HG02885 (cell line): ENCODE results near the gene ECHDC3.
"Not testable (repeated sequence)": the region's sequence is repeated elsewhere in the genome, so short reads cannot be mapped to it uniquely, and the experiment has no call there.

Experiments
- ATAC-seq: cut with Tn5 transposase; IDR thresholded peaks from one replicate; pipeline ENCODE4 v1.9.1; 2021; ENCODE audit warnings: mild to moderate bottlenecking; ENCODE audit not compliant: unreplicated experiment, poor library complexity

Gene ECHDC3

DNA sequence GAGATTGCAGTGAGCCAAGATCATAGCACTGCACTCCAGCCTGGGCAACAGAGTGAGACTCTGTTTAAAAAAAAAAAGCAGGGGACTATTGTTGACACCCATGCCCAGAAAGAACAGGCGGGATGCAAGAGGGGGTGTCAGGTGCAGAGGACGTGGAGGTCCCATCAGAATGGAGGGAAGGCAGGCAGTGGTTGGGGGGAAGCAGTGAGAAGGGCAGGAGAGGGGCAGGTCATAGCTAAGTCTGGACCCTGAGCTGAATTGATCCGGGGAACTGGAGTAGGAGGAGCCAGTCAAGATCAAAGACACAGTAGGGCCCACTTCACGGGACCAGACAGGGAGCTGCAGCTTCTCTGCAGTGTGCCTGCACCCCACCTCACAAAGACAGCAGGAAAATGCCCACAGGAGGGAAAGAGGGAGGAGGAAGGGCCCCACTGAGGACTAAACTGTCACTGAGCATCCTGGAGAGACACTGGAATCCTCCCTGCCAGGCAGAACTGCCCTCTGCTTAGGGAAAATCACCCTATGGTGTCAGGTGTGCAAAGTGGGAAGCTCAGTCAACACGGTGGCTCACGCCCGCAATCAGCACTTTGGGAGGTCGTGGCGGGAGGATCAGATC is 27.3 kb upstream of the ECHDC3 start:
- ATAC-seq, result no peak

DNA sequence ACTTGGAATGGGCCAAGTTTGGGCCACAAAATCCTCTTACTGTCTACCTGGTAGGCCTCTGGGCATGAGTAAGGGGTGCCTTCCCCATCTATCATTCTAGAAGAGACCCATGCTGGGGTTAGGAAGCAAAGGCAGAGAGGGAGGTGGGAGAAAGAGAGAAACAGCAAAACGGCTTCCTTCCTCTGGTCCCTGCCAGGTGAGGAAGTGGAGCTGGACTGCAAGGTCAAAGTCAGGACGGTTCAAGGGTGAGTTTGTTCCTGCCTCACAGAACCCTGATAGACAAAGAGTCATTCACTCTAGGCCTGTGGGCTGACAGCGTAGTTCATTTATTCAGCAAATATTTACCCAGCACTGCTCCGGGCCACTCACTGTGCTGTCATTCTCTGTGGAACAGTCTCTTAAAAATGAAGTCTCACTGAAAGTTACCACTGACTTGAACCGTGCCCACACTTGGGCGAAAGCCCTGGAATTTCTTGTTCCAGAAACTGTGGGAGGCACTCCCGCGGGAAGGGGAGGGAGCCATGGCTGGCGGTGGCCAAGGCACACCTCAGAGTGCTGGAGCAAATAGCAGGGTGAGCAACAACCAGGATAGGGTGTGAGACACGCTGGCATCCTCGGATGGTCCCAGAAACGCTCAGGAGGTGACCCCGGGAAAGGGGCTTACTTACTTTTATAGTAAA is 26.2 kb upstream of the ECHDC3 start:
- no peak for ATAC-seq

DNA sequence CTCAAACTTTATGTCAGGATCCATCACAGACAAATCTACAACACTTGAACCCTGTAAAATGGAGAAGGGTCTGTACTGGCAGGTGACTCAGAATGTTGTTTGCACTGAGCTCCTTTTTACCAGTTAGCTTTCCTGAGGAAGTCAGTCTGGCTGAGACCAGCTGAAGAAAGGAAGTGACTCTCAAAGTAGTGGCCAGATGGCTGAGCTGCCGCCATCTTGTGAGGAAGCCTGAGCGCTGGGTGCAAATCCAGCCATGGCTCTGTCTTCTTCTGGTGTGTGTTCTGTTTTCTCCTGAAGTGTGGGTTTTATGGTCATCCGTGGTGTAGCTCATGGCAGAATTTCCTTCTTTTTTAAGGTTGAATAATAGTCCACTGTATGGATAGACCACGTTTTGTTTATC is 25.5 kb upstream of the ECHDC3 start:
- no peak for ATAC-seq

DNA sequence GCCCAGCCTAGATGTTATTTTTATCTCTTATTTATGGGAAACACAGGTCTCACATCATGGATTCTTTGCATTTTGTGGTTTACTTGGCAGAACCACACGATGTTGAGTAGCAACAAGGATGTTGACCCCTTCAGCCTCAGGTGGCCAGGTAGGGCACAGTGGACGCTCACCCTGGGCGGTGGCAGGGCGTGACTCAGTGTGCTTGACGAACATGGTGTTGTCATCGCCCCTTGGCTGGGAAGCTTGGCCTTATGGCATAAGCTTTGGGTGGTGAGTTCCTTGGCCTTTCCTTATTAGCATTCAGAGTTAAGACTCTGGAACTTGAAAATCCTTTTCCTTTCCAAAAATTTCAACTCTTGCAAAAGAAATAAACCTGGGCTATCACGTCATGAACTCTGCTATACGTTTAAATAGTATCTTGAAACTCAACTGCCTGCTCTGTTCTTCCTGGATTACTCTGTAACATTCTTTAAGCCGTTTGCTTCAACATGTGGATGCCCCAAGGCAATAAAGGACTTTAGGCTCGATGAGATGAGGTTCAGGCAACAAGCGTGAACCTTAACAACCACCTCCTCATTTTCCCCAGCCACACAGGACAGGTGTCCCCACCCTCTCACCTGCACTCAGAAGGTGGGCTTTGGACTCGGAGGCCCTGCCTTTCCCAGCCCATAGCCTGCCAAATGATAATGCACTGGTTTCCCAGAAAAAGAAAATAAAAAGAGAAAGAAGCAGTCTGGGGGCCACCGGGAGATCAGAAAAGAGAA is 22.5 kb upstream of the ECHDC3 start:
- ATAC-seq, result no peak

DNA sequence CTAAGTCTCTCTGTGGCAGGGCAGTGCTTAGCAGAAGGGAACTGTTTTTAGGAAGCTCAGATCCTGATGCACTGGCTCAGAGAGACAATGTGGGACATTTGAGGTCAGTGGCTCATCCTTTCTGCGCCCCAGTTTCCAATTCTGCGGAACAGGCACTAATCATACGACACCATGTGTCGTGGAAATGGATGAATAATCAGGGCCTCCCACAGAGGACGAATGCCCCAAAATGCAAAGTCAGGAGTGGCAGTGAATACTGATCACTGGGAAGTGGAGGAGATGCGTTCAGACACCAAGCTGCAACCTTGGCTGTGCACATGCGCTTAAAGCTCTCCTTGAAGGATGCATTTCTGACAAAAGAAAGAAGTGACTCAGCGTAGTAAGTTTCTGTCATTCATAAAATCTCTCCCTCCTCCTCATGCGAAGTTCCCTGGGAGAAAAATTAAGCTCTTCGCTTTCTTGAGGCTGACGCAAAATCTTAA is 21.9 kb upstream of the ECHDC3 start:
- no peak for ATAC-seq

DNA sequence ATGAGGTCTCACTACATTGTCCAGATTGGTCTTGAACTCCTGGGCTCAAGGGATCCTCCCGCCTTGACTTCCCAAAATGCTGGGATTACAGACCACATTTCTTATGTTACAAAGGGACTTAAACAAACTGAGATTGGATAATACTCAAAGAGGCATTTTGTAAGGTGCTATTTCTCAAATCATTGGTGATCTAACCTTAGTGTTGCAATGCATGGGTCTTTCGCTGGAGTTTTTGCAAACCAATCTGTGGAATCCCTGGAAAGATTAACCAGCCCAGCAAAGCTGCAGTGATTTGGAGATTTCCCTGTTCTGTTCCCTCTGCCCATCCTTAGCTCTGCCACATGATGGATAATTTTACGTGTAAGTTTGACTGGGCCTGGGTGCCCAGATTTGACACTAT is 20.4 kb upstream of the ECHDC3 start:
- no peak for ATAC-seq

DNA sequence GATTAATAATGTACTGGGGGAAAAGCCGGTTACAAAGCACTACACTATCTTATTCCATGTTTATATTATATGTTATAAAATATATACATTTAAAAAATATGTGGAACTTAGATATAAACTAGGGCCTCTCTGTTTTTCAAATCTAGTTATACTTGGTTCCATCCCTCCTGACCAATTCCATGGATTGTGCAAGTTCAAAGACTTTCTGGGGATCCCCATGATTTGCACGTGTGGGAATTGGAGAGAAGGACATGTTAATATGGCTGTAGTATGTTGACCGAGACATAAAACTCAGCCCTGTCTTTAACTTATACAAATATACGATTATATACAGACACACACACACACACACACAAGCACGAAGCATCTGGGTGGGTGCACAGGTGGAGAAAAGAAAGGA is 18.8 kb upstream of the ECHDC3 start:
- ATAC-seq, result no peak

DNA sequence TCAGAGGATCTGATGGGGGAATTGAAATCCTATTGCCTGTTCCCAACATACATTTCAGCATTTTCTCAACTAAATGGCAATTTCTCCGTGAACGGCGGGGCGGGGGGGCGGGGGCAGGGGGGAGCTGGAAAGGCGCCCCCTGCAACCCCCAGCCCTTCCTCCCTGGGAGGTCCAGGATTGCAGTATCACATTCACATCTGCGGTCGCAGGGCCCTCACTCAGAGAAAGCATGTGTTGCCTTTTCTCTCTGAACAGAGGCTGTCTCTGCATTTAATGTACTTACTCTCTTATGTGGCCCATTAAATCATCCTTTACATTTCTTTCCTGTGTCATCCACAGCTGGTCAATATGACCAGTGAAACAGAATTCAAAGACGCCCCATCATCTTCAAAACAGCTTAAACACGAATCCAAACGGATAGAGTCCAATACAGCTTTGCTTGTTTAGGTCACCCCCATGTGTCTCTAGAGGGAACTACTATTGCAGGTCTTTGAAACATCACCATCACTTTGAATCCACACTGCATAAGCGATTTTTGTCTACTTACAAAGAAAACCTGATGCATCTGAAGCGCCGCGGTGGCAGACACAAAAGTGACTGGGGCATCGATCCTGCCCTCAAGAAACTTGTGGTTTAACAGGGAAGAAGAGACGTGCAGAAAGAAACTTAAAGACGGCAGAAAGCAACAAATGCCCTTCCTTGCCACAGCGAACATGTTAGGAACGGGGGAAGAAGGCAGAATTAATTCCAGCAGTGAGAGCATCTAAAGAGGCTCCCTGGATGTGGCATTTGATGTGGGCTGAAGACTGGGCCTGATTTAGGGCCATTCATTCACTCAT is 17.0 kb upstream of the ECHDC3 start:
- ATAC-seq, result peak; percentile 77

DNA sequence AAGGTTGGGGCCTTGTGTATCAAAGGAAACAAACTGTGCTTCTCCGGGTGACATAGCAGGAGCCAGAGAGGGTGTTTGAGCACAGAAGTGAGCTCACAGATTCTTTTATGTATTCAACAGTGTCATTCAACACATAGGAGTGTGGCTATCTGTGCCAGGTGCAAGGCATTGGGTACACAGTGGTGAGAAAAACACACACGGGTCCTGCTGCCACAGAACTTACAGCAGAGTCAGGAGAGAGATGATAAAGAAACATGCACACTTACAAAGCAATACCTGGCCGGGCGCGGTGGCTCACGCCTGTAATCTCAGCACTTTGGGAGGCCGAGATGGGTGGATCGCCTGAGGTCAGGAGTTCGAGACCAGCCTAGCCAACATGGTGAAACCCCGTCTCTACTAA is 16.3 kb upstream of the ECHDC3 start:
- ATAC-seq, result no peak

DNA sequence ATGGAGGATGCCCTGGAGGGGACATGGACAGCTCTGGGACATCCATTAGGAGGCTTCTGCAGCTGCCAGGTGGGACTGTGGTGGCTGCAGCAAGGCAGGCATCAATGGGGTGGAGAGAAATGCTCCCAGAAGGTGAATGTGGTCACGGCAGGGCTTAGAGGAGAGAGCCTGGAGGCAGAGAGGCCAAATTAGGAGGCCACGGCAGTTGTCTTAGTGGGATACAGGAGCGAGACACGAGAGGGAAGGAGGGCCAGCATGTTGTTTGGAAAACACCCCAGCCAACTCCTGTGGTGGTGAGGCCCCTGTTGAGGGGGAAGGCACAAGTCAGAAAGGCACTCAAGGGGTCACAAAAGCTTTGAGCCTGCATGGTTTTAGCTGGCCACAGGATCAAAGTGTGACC is 14.6 kb upstream of the ECHDC3 start:
- ATAC-seq, result no peak

DNA sequence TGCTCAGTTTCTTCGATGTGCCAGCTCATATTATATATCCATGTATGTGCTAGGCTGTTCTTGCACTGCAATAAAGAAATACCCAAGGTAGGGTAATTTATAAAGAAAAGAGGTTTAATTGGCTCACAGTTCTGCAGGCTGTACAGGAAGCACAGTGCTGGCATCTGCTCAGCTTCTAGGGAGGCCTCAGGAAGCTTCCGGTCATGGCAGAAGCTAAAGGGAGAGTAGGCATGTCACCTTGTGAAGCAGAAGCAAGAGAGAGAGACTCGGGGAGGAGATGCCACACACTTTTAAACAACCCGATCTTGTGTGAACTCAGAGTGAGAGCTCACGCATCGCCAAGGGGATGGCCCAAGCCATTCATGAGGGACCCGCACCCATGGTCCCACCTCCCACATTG is 13.8 kb upstream of the ECHDC3 start:
- ATAC-seq, result no peak

DNA sequence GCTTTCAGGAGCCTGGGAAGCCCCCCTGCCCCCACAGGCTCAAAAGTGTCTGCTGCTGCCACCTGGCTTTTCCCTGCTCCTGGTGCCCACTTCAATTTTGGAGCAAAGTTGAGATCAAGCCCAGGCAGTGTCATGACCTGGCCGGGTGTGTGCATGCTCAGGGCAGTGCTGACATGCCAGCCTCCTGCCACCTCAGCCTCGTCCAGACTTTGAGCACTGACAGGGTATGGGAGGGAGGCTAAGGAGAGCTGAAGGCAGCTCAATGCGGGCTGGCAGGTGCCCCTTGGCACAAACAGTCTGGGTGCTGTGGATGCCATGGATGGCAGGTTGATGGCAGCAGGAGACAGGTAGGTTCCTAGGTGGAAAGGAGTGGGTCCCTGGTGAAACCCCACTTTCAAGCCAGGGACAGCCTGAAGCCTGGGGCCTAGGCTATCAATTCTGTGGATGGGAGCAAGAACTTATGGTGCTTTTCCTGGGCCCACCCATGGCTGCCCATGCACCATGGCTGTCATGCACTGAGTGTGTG is 12.3 kb upstream of the ECHDC3 start:
- no peak for ATAC-seq

DNA sequence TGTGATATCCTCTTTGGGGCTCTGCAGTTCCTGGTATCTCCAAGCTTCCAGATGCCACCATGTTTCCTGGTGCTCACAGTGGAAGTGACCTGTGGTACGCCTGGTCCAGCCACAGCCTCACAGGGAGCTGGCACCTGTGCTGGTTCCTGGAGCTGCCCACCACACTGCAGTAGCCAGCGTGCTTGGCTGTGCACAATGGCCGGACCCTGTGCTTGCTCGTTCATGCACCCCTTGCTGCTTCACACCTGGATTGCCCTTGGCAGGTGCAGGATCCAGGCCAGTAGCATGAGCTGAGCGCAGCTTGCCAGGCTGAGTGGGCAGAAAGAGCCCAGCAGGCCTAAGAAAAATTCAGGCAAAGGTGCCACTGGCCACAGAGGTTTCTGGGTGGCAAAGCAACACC is 11.4 kb upstream of the ECHDC3 start:
- no peak for ATAC-seq

DNA sequence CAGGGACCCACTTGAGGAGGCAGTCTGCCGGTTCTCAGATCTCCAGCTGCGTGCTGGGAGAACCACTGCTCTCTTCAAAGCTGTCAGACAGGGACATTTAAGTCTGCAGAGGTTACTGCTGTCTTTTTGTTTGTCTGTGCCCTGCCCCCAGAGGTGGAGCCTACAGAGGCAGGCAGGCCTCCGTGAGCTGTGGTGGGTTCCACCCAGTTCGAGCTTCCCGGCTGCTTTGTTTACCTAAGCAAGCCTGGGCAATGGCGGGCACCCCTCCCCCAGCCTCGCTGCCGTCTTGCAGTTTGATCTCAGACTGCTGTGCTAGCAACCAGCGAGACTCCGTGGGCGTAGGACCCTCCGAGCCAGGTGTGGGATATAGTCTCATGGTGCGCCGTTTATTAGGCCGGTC is 5.4 kb upstream of the ECHDC3 start:
- ATAC-seq, result not testable (repeated sequence)

DNA sequence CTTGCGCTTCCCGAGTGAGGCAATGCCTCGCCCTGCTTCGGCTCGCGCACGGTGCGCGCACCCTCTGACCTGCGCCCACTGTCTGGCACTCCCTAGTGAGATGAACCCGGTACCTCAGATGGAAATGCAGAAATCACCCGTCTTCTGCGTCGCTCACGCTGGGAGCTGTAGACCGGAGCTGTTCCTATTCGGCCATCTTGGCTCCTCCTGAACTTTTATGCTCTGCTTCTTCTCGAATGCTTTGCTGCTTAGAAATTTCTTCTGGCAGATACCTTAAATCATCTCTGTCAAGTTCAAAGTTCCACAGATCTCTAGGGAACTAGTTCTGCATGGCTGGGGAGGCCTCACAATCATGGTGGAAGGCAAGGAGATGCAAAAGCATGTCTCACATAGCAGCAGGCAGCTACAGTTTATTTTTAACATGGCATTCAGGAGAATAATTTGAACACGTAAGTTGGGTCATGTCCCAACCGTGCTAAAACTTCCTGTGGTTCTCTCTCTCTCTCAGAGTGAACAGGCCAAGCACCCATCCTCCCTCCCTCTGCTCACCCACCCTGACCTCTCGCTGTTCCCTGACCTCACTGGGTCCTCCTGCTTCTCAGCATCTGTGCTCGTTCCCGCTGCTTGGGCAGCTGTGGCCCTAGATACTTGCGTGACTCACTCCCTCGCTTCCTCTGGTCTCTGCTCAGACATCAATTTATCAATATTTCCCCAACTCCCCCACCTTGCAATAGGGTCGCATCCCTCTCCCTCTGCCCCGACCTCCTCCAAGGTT is 4.7 kb upstream of the ECHDC3 start:
- not testable (repeated sequence) for ATAC-seq

DNA sequence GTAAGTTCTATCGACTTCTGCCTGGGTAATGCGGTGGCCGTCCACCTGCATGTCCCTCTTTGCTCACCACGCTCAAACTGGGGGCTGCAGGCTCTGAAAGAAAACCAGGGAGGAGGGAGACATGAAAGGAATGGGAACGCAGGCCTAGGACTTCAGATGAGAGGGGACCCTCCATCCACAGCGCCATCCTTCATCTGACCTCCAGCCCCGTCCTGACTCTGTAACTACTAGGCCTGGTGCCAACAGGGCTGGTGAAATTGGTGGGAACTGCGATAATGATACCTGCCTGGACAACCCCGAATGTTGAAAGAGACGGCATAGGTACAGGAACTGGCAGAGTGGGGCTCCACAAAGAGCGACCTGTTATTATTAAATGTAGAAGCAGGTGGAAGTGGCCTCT is 1.3 kb upstream of the ECHDC3 start:
- ATAC-seq, result no peak

DNA sequence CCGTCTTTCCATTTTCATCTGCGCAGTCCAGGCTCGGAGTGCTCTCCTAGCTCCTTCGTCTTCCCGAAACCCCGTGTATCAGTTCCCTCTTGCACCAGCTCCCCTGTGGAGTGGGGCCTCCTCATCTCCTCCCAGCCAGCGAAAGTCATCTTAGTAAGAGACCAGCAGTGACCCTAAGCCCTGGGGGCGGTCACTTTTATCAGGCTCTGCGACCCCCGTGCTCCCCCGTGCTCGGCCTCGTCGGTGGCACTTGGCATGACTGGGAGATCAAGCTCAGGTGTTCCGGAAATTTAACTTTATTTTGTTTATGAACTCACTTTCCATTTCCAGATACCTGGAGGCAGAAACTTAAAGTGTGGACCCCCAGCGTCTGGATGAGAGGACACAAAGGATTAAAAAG is 574 bp upstream of the ECHDC3 start:
- ATAC-seq, result no peak

DNA sequence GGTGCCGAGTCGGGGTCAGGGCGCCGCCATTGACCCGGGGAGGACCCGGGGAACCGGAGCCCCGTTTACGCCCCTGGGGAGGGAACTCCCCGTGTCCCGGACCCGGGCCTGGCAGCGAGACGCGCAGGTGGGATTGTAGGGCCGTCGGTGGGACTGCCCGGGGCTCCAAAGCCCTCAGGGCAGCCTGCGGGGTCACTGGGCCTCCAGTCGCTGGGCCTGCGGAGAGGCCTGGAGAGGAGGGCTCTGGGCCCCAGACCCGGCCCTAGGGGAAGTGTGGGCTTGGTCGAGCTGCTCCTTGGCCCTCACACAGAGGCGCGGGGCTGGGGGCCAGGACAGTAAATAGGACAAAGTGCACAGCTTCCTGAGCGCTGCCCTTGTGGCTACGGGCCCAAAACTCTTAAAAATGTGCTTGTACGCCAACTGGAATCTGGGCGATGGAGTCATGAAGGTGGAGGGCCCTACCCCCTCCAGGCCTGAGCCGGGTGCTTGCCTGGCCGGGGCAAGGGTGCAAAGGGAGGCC is 657 bp downstream of the ECHDC3 start:
- ATAC-seq, result no peak
